Dendritic cell treated with granulocyte-macrophage colony-stimulating factor and Interleukin-4, amounts not matched to agents 40 ng/mL and 50 ng/mL, for 4 days (primary cell): ENCODE results near the gene MPP1.
"Not testable (repeated sequence)": the region's sequence is repeated elsewhere in the genome, so short reads cannot be mapped to it uniquely, and the experiment has no call there.

Source experiments
- H3K27ac Mint-ChIP-seq: one replicate; pipeline ENCODE4 v1.8.0; 2022; ENCODE audit warnings: mild to moderate bottlenecking, mixed read lengths
- H3K27me3 Mint-ChIP-seq: one replicate; pipeline ENCODE4 v1.8.0; 2022; ENCODE audit warnings: mild to moderate bottlenecking, mixed read lengths
- H3K36me3 Mint-ChIP-seq: one replicate; pipeline ENCODE4 v1.8.0; 2022; ENCODE audit warnings: low read depth, mixed read lengths
- H3K4me1 Mint-ChIP-seq: one replicate; pipeline ENCODE4 v1.8.0; 2022; ENCODE audit warnings: low read depth, mixed read lengths
- H3K4me3 Mint-ChIP-seq: one replicate; pipeline ENCODE4 v1.8.0; 2022; ENCODE audit warnings: mild to moderate bottlenecking, moderate library complexity, mixed read lengths
- H3K9me3 Mint-ChIP-seq: one replicate; pipeline ENCODE4 v1.8.0; 2022; ENCODE audit warnings: mixed read lengths
- intact Hi-C: fragments of 100-400 bp; cut with micrococcal nuclease; formaldehyde crosslinking; loops from one replicate; pipeline ENCODE4 v1.15.0; 2022

The MPP1 gene

DNA sequence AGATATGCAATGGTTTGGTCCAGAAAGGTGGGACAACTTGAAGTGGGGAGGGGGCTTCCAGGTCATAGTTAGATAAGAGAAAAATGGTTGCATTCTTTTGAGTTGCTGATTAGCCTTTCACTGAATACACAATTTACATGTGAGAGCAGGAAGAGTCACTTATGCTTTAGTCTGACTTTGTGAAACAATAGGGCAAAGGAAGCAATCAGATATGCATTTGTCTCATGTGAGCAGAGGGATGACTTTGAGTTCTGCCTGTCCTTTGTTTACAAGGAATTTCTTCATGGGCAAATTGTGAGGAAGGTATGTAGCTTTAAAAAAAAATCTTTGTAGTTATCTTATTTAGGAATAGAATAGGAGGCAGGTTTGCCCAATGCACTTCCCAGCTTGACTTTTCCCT, 16.2 kb upstream of the MPP1 start:
- intact Hi-C loops, result no loop called here
- H3K9me3 Mint-ChIP-seq, result peaks cover 8% of the 10 kb centered on the region
- H3K27me3 Mint-ChIP-seq, result no peaks in the 10 kb centered on the region
- H3K36me3 Mint-ChIP-seq, result no peaks in the 10 kb centered on the region
- no peaks in the 10 kb centered on the region for H3K4me1 Mint-ChIP-seq
- no peak overlapping the region for H3K27ac Mint-ChIP-seq
- H3K4me3 Mint-ChIP-seq, result no peak overlapping the region

- no peaks in the 10 kb centered on the region for H3K36me3 Mint-ChIP-seq
- no peaks in the 10 kb centered on the region for H3K27me3 Mint-ChIP-seq
- H3K4me3 Mint-ChIP-seq, result no peak overlapping the region
- intact Hi-C loops, result no loop called here
- H3K9me3 Mint-ChIP-seq, result peaks cover 8% of the 10 kb centered on the region
- no peaks in the 10 kb centered on the region for H3K4me1 Mint-ChIP-seq
- no peak overlapping the region for H3K27ac Mint-ChIP-seq
Measured at GRCh38 chrX:154819771-154820341, 14.6 kb upstream of the MPP1 start.

DNA sequence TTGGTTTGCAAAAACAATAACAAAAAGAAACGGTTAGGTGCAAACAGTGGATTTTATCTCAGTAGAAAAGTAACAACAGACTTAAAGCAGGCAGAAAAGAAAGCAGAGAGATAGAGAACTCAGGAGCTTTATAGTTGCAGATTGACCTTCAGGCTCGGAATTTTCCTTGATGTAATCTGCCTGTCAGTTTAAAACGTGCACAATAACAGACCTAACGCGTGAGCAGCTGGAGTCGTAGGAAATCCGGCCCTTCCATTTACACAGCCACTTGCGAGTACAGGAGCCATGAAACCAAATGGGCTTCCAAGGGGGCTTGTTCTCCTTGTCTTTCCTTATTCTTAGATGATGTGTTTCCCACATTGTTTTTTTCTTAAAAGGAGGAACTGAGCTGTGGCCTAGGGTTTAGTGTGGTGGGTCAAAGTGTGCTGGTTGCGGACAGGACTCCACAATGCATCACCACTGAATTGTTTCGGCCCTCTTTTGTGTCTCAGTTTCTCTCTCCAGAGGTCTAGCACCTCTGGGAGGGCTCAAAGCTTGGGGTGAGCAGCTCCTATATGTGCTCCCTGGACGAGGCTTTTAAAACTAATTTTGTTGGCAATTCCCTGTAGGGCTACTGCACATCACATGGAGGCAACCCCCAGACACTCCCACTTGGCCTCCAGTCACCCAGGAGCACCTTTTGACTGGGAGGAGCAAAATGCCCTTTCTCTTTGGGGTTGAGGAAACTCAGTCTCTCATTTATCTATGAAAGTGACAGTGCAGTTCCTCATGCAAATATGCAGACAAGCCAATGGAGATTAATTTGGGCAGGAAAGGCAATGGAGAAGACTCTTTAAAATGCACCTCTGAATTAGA, 13.9 kb upstream of the MPP1 start:
- Mint-ChIP-seq H3K27ac (no peak overlapping the region), H3K4me3 (no peak overlapping the region), H3K27me3 (no peaks in the 10 kb centered on the region), H3K36me3 (no peaks in the 10 kb centered on the region), H3K4me1 (no peaks in the 10 kb centered on the region), H3K9me3 (peaks cover 8% of the 10 kb centered on the region)
- intact Hi-C loops, result no loop called here

DNA sequence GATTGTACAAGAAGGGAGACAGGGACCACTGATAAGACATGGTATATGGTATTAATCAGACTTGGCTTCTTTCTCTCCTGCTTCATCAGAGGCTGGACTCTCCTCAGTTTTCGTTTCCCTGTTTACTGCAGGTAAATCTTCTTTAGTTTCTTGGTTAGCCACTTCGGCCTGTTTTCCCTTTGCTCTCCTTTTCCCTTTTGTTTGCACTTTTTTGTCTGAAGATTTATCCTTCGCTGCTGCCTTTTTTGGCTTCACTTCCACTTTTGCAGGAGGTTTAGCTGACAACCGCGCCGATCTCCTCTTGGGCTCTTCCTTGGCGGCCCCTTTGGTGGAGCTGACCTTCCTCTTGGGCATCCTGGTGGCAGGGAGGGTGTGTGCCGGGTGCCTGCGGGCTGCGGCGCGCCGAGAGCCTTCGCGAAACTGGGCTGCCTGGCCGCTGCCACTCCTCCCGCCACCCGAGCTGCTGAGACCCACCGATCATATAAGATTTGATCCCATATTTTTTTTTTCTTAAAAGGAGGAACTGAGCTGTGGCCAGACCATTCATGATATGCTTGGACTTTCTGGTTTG, 11.8 kb upstream of the MPP1 start:
- H3K36me3 Mint-ChIP-seq, H3K27me3 Mint-ChIP-seq, H3K4me3 Mint-ChIP-seq, intact Hi-C loops, H3K9me3 Mint-ChIP-seq, H3K27ac Mint-ChIP-seq, H3K4me1 Mint-ChIP-seq: not testable (repeated sequence)

DNA sequence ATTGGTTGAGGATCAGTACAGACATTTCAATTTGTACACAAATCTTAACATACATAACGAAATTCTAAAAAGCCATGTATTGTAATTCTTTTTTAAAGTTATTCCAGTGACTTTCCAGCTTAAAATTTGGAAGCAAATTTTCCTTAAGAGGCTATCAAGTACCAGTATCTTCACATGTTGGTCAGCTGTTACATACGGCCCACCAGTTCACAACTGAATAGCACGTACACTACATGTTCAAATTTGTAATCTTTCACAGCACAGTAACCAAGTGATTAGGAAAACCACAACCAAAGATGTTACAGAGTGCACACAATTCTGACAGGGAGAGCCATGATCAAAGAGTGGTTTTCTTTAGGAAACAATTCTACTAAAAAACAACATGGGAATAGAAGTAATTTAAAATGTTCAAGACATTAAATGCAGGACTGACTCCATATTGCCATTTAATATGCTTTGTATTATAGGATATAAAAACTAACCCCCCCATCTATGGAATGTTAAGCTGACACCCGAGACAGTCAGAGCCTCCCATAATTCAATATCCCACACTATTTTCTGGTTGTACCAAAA, 11.1 kb upstream of the MPP1 start:
- H3K4me1 Mint-ChIP-seq, H3K36me3 Mint-ChIP-seq, H3K27ac Mint-ChIP-seq, H3K9me3 Mint-ChIP-seq, H3K4me3 Mint-ChIP-seq, H3K27me3 Mint-ChIP-seq, intact Hi-C loops: not testable (repeated sequence)

DNA sequence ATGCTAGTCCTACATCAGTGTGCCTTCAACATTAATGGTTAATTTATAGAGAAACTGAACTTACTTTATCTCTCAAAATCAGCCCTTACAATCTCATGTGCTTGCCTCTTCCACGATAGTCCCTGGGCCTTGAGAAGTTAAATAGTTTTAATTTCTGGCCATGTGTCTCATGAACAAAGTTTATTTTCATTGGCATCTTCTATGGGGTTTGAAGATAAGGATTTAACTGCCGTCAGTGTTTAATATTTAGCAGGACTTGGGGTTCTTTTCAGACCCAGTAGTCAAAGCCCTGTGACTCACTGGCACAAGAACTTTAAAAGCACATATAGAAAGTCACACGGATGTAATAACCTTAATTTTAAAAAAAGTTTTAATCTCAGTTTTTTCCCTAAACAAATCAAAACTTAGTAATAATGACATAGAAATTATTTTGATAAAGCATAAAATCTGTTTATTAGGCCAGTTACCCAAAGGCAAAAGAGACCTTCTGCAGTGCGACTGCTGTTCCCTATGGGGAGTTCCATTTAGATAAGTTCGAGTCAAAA, 10.1 kb upstream of the MPP1 start:
- no peaks in the 10 kb centered on the region for H3K36me3 Mint-ChIP-seq
- H3K27ac Mint-ChIP-seq, result no peak overlapping the region
- no peaks in the 10 kb centered on the region for H3K27me3 Mint-ChIP-seq
- no peaks in the 10 kb centered on the region for H3K4me1 Mint-ChIP-seq
- no peak overlapping the region for H3K4me3 Mint-ChIP-seq
- peaks cover 8% of the 10 kb centered on the region for H3K9me3 Mint-ChIP-seq
- intact Hi-C loops, result no loop called here

- no peak overlapping the region for H3K27ac Mint-ChIP-seq
- H3K4me3 Mint-ChIP-seq, result no peak overlapping the region
- H3K27me3 Mint-ChIP-seq, result no peaks in the 10 kb centered on the region
- H3K4me1 Mint-ChIP-seq, result no peaks in the 10 kb centered on the region
- H3K9me3 Mint-ChIP-seq, result peaks cover 8% of the 10 kb centered on the region
- intact Hi-C loops, result no loop called here
- no peaks in the 10 kb centered on the region for H3K36me3 Mint-ChIP-seq
Measured at GRCh38 chrX:154813801-154814200, 8.5 kb upstream of the MPP1 start.

DNA sequence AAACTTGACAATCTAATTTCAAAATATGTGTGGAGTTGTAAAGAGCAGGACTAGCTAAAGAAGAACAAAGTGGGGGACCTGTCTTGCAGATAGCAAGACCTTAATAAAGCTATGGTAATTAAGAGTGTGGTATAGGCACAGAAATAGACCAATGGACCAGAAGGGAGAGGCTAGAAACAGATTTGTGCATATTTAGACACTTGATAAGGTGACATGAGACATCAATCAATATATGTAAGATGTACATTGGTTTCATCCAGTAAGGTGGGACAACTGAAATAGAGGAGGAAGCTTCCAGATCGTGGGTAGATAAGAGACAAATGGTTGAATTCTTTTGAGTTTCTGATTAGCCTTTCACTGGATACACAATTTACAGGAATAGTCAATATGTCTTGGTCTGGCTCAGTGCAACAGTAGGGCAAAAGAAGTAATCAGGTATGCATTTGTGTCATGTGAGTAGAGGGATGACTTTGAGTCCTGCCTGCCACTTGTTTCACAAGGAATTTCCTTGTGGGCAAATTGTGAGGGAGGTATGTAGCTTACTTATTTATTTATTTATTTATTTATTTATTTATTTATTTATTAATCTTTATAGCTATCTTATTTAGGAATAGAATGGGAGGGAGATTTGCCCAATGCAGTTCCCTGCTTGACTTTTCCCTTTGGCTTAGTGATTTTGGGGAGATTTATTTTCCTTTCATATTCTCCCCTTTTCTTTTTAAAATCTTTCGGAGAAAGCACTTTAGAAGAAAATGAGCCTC, 7.2 kb upstream of the MPP1 start:
- H3K36me3 Mint-ChIP-seq, result no peaks in the 10 kb centered on the region
- H3K9me3 Mint-ChIP-seq, result peaks cover 7% of the 10 kb centered on the region
- H3K27ac Mint-ChIP-seq, result no peak overlapping the region
- H3K4me3 Mint-ChIP-seq, result no peak overlapping the region
- intact Hi-C loops, result no loop called here
- H3K4me1 Mint-ChIP-seq, result no peaks in the 10 kb centered on the region
- no peaks in the 10 kb centered on the region for H3K27me3 Mint-ChIP-seq

GRCh38 chrX:154809939-154810665, 4.8 kb upstream of the MPP1 start:
- Mint-ChIP-seq H3K4me3 (no peak overlapping the region), H3K27ac (no peak overlapping the region), H3K9me3 (no peaks in the 10 kb centered on the region), H3K4me1 (no peaks in the 10 kb centered on the region), H3K36me3 (no peaks in the 10 kb centered on the region), H3K27me3 (no peaks in the 10 kb centered on the region)
- intact Hi-C loops, result loop anchor here (10.0 kb wide), 1 partner anchor 55 kb away; the partner anchor contains the start of gene GAB3

GRCh38 chrX:154806837-154807501, 1.7 kb upstream of the MPP1 start:
- Mint-ChIP-seq H3K4me3 (no peak overlapping the region), H3K9me3 (no peaks in the 10 kb centered on the region), H3K4me1 (no peaks in the 10 kb centered on the region), H3K27ac (no peak overlapping the region), H3K27me3 (no peaks in the 10 kb centered on the region), H3K36me3 (peaks cover 7% of the 10 kb centered on the region)
- intact Hi-C loops, result loop anchor here (10.0 kb wide), 1 partner anchor 52 kb away; the partner anchor contains the start of gene GAB3

GRCh38 chrX:154805696-154806091, 409 bp upstream of the MPP1 start:
- intact Hi-C loops, result loop anchor here (10.0 kb wide), 1 partner anchor 51 kb away; the partner anchor contains the start of gene GAB3
- Mint-ChIP-seq H3K4me1 (peaks cover 5% of the 10 kb centered on the region), H3K27ac (peak overlapping the region; percentile 94), H3K27me3 (no peaks in the 10 kb centered on the region), H3K4me3 (peak overlapping the region; percentile 93), H3K9me3 (no peaks in the 10 kb centered on the region), H3K36me3 (peaks cover 7% of the 10 kb centered on the region)

DNA sequence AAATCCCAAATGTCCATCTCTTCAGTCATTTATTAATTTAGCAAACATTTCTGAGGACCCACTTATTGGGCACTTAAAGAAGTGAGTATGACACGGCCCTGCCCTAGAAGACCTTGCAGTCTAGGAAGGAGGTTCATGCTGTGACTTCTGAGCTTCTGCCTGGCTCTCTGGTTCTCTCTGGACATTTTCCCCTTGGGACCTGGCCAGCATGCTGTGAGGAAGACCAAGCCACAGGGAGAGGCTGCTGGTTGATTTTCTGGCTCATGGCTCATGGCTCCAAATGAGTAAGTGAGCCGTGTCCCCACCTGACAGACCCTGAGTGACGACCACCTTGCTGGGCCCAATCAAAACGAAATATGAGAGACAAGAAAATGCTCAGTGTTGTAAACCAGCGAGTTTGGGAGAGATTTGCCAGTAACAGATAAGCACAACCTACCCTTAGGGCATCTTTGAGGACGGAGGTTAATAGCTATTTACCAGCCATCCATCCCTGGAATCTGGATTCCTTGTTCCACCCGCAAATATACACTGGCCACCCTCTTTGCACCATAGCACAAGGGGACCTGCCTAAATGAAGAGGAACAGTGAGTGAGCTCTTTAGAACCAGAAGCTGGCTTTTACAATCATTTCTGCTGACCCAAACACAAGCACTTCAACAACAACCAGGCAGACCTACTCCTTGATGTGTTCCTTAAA, 876 bp downstream of the MPP1 start:
- H3K27ac Mint-ChIP-seq, result peak overlapping the region; percentile 94

More for the DNA sequence above, 876 bp downstream of the MPP1 start:
- H3K36me3 Mint-ChIP-seq, result peaks cover 14% of the 10 kb centered on the region
- no peaks in the 10 kb centered on the region for H3K9me3 Mint-ChIP-seq
- peaks cover 17% of the 10 kb centered on the region for H3K4me1 Mint-ChIP-seq
- intact Hi-C loops, result loop anchor here (10.0 kb wide), 1 partner anchor 50 kb away; the partner anchor contains the start of gene GAB3
- peak overlapping the region; percentile 93 for H3K4me3 Mint-ChIP-seq
- no peaks in the 10 kb centered on the region for H3K27me3 Mint-ChIP-seq
